Stimulated activated CD8-positive, alpha-beta memory T cell treated with anti-CD3 and anti-CD28 coated beads, Interleukin-12 subunit alpha, Interleukin-12 subunit beta, amount 100 ng/mL, for 1 hour (primary cell): ENCODE measurements around the gene CCDC43.

Source experiments
- DNase-seq: peaks from one replicate; pipeline ENCODE4 v3.0.0-alpha.2; 2020; ENCODE audit warnings: low read depth

Gene CCDC43

GRCh38 chr17:44627513-44628242 lies 61.9 kb downstream of the CCDC43 start:
- no peak for DNase-seq
